ENCODE measurements around the gene CKAP2L. TPM values are rescaled to one million over a fixed set of nuclear protein-coding genes. Genes with fewer than 3 reads are reported as not detected.

CKAP2L gene
- total and polyA plus RNA-seq, 7 donors = under 0.01 to 3.0 (median 0.54) TPM; not detected in 2

- 86 to 91% methylated on average over 1 of the region's 1 CpG for WGBS, 2 donors
- Histone ChIP-seq H3K27ac (no peak overlapping the region), H3K4me1 (peaks cover 0 to 4% (median 0%) of the 10 kb centered on the region in 4 donors), H3K36me3 (no peaks in the 10 kb centered on the region), H3K9me3 (no peaks in the 10 kb centered on the region), H3K4me3 (no peak overlapping the region), H3K27me3 (no peaks in the 10 kb centered on the region)
- no peak for TF ChIP-seq EP300 (IDR thresholded peaks at IDR 0.05)
- no peak for TF ChIP-seq POLR2A (IDR thresholded peaks at IDR 0.05)
- no peak for TF ChIP-seq POLR2AphosphoS5 (IDR thresholded peaks at IDR 0.05)
- no peak for TF ChIP-seq CTCF (IDR thresholded peaks at IDR 0.05)
- DNase-seq = peak; percentile 40
- intact Hi-C loops (cut with DNase I) = loop anchor here (5.0 kb wide), 1 partner anchor 66 kb away; no protein-coding TSS in a partner anchor
These were observed 71.5 kb downstream of the CKAP2L start for GRCh38 chr2:112692918-112693317.

GRCh38 chr2:112692495-112692911, 71.9 kb downstream of the CKAP2L start:
- Histone ChIP-seq H3K36me3 (no peaks in the 10 kb centered on the region), H3K9me3 (no peaks in the 10 kb centered on the region), H3K4me1 (peaks cover 0 to 4% (median 0%) of the 10 kb centered on the region in 4 donors), H3K27me3 (no peaks in the 10 kb centered on the region), H3K4me3 (no peak overlapping the region), H3K27ac (no peak overlapping the region)
- intact Hi-C loops (cut with DNase I) = loop anchor here (5.0 kb wide), 1 partner anchor 65 kb away; no protein-coding TSS in a partner anchor
- TF ChIP-seq POLR2AphosphoS5 (IDR thresholded peaks at IDR 0.05) (no peak), EP300 (IDR thresholded peaks at IDR 0.05) (no peak), POLR2A (IDR thresholded peaks at IDR 0.05) (no peak), CTCF (IDR thresholded peaks at IDR 0.05) (no peak)
- DNase-seq = no peak
- WGBS, 2 donors = 8 to 17% methylated on average over 5 of the region's 5 CpGs

- peak; percentile 36 for DNase-seq
- Histone ChIP-seq H3K4me1 (peaks cover 0 to 4% (median 0%) of the 10 kb centered on the region in 4 donors), H3K27ac (no peak overlapping the region), H3K9me3 (no peaks in the 10 kb centered on the region), H3K27me3 (no peaks in the 10 kb centered on the region), H3K4me3 (no peak overlapping the region), H3K36me3 (no peaks in the 10 kb centered on the region)
- intact Hi-C loops (cut with DNase I) = loop anchor here (5.0 kb wide), 1 partner anchor 65 kb away; no protein-coding TSS in a partner anchor
- no peak for TF ChIP-seq CTCF (IDR thresholded peaks at IDR 0.05)
- no peak for TF ChIP-seq POLR2A (IDR thresholded peaks at IDR 0.05)
- no peak for TF ChIP-seq EP300 (IDR thresholded peaks at IDR 0.05)
- no peak for TF ChIP-seq POLR2AphosphoS5 (IDR thresholded peaks at IDR 0.05)
- whole genome bisulfite sequencing, 2 donors = 65 to 71% methylated on average over 4 of the region's 4 CpGs
These were observed 72.5 kb downstream of the CKAP2L start for GRCh38 chr2:112691881-112692281.

GRCh38 chr2:112690853-112691401, 73.5 kb downstream of the CKAP2L start:
- no peaks in the 10 kb centered on the region for H3K27me3 ChIP-seq
- H3K4me3 ChIP-seq = no peak overlapping the region
- no peaks in the 10 kb centered on the region for H3K36me3 ChIP-seq
- TF ChIP-seq CTCF (IDR thresholded peaks at IDR 0.05) (peak; percentile 32 to 77 (median 60)), EP300 (IDR thresholded peaks at IDR 0.05) (no peak)
- peak; percentile 71 for DNase-seq
- intact Hi-C loops (cut with DNase I) = loop anchor here (5.0 kb wide), 1 partner anchor 64 kb away; no protein-coding TSS in a partner anchor
- peaks cover 0 to 4% (median 0%) of the 10 kb centered on the region in 4 donors for H3K4me1 ChIP-seq
- no peak overlapping the region for H3K27ac ChIP-seq
- 10 to 36% methylated on average over 9 of the region's 9 CpGs for WGBS, 2 donors
- H3K9me3 ChIP-seq = no peaks in the 10 kb centered on the region

All from sigmoid colon (tissue), 7 donors.